ENCODE data around the gene ITIH6.

- no peak for TF ChIP-seq CTCF (conservative IDR thresholded peaks at IDR 0.05)
- no peak for TF ChIP-seq ZFX (IDR thresholded peaks at IDR 0.05)
These were observed 12.5 kb upstream of the ITIH6 start for GRCh38 chrX:54810532-54810931.

Measured in C4-2B (cell line).